ENCODE results near the gene AGMO. TPM values are rescaled to one million over a fixed set of nuclear protein-coding genes. Genes with fewer than 3 reads are reported as not detected.

The AGMO gene
- total RNA-seq, 1 experiment from 2014 or later = 0.11 TPM

- no peak for DNase-seq
- Histone ChIP-seq H3F3A (ENCODE audit: low read length, unreplicated experiment) (no peaks in the 10 kb centered on the region), H3K27me3 (ENCODE audit: low read length) (no peaks in the 10 kb centered on the region), H3K79me2 (ENCODE audit: low read length) (no peaks in the 10 kb centered on the region), H3K36me3 (ENCODE audit: low read depth, low read length) (no peaks in the 10 kb centered on the region), H3K9me2 (replicated peaks; ENCODE audit: low read length) (no peaks in the 10 kb centered on the region), H2AFZ (ENCODE audit: low read length) (no peak overlapping the region), H3K9ac (ENCODE audit: low read length) (no peak overlapping the region), H4K20me1 (ENCODE audit: low read length) (no peaks in the 10 kb centered on the region), H3K9me3 (ENCODE audit: low read length) (no peaks in the 10 kb centered on the region), H3K4me3 (ENCODE audit: low read length) (no peak overlapping the region), H3K4me2 (ENCODE audit: low read length) (no peak overlapping the region), H3K4me1 (ENCODE audit: insufficient read depth, low read length) (no peaks in the 10 kb centered on the region), H3K27ac (ENCODE audit: low read length) (no peak overlapping the region)
- intact Hi-C loops (cut with micrococcal nuclease) = loop anchor here (5.0 kb wide), 2 partner anchors 292 to 592 kb away; no protein-coding TSS in a partner anchor
- no peak for TF ChIP-seq EZH2phosphoT487 (IDR thresholded peaks at IDR 0.05; ENCODE audit: borderline replicate concordance, low read length)
- TF ChIP-seq CTCF (conservative IDR thresholded peaks at IDR 0.05; ENCODE audit: low read depth, low read length) = no peak
- no peak for TF ChIP-seq EZH2 (IDR thresholded peaks at IDR 0.05; ENCODE audit: low read length, unreplicated experiment)
- ChIA-PET CTCF (no interaction called here), POLR2A (ENCODE audit: unreplicated experiment) (no interaction called here)
- ATAC-seq = no peak
- BruUV-seq (replicated peaks) = no TSS peak
Measured at GRCh38 chr7:15308821-15309220, 253.0 kb downstream of the AGMO start.

- BruUV-seq (replicated peaks) = no TSS peak
- Histone ChIP-seq H3K9me2 (replicated peaks; ENCODE audit: low read length) (no peaks in the 10 kb centered on the region), H3K4me3 (ENCODE audit: low read length) (no peak overlapping the region), H3K9ac (ENCODE audit: low read length) (no peak overlapping the region), H3K27ac (ENCODE audit: low read length) (no peak overlapping the region), H4K20me1 (ENCODE audit: low read length) (no peaks in the 10 kb centered on the region), H3K27me3 (ENCODE audit: low read length) (no peaks in the 10 kb centered on the region), H2AFZ (ENCODE audit: low read length) (no peak overlapping the region), H3K36me3 (ENCODE audit: low read depth, low read length) (no peaks in the 10 kb centered on the region), H3K4me1 (ENCODE audit: insufficient read depth, low read length) (no peaks in the 10 kb centered on the region), H3K79me2 (ENCODE audit: low read length) (no peaks in the 10 kb centered on the region), H3F3A (ENCODE audit: low read length, unreplicated experiment) (no peaks in the 10 kb centered on the region), H3K9me3 (ENCODE audit: low read length) (no peaks in the 10 kb centered on the region), H3K4me2 (ENCODE audit: low read length) (no peak overlapping the region)
- intact Hi-C loops (cut with micrococcal nuclease) = loop anchor here (5.0 kb wide), 2 partner anchors 289 to 589 kb away; no protein-coding TSS in a partner anchor
- DNase-seq (no peak), ATAC-seq (no peak)
- TF ChIP-seq EZH2 (IDR thresholded peaks at IDR 0.05; ENCODE audit: low read length, unreplicated experiment) = no peak
- no peak for TF ChIP-seq EZH2phosphoT487 (IDR thresholded peaks at IDR 0.05; ENCODE audit: borderline replicate concordance, low read length)
- TF ChIP-seq CTCF (conservative IDR thresholded peaks at IDR 0.05; ENCODE audit: low read depth, low read length) = no peak
- POLR2A ChIA-PET (ENCODE audit: unreplicated experiment) = no interaction called here
- CTCF ChIA-PET = interaction anchor here (0.7 kb wide), 1 partner anchor 413 kb away, joined by 4 read pairs; no protein-coding TSS in a partner anchor
Measured at GRCh38 chr7:15306296-15306695, 255.5 kb downstream of the AGMO start.

- H3K9ac ChIP-seq (ENCODE audit: low read length) = no peak overlapping the region
- no peak overlapping the region for H3K4me2 ChIP-seq (ENCODE audit: low read length)
- TF ChIP-seq EZH2 (IDR thresholded peaks at IDR 0.05; ENCODE audit: low read length, unreplicated experiment) (no peak), EZH2phosphoT487 (IDR thresholded peaks at IDR 0.05; ENCODE audit: borderline replicate concordance, low read length) (no peak), CTCF (conservative IDR thresholded peaks at IDR 0.05; ENCODE audit: low read depth, low read length) (peak; percentile 66)
- H3K36me3 ChIP-seq (ENCODE audit: low read depth, low read length) = no peaks in the 10 kb centered on the region
- H3K27me3 ChIP-seq (ENCODE audit: low read length) = no peaks in the 10 kb centered on the region
- H3K9me3 ChIP-seq (ENCODE audit: low read length) = no peaks in the 10 kb centered on the region
- ChIA-PET CTCF (no interaction called here), POLR2A (ENCODE audit: unreplicated experiment) (no interaction called here)
- no peak overlapping the region for H3K4me3 ChIP-seq (ENCODE audit: low read length)
- no peak overlapping the region for H3K27ac ChIP-seq (ENCODE audit: low read length)
- peak; percentile 62 for DNase-seq
- intact Hi-C loops (cut with micrococcal nuclease) = loop anchor here (1.0 to 5.0 kb wide), 4 partner anchors 288 to 766 kb away; no protein-coding TSS in a partner anchor
- no peaks in the 10 kb centered on the region for H4K20me1 ChIP-seq (ENCODE audit: low read length)
- H3K9me2 ChIP-seq (replicated peaks; ENCODE audit: low read length) = no peaks in the 10 kb centered on the region
- no peaks in the 10 kb centered on the region for H3K79me2 ChIP-seq (ENCODE audit: low read length)
- no peak for ATAC-seq
- BruUV-seq (replicated peaks) = no TSS peak
- no peaks in the 10 kb centered on the region for H3F3A ChIP-seq (ENCODE audit: low read length, unreplicated experiment)
- no peak overlapping the region for H2AFZ ChIP-seq (ENCODE audit: low read length)
- H3K4me1 ChIP-seq (ENCODE audit: insufficient read depth, low read length) = no peaks in the 10 kb centered on the region
Measured at GRCh38 chr7:15305002-15305600, 256.7 kb downstream of the AGMO start.

All from PC-3 (cell line).